IMR-90 (cell line): ENCODE results near the gene LEO1.

ENCODE experiments used
- BHLHE40 ChIP-seq: fragments of 150-350 bp; IDR thresholded peaks from 2 replicates; pipeline ENCODE4 v1.6.1; 2016; ENCODE audit warnings: mild to moderate bottlenecking, low read depth, low read length
- CEBPB ChIP-seq: IDR thresholded peaks from 2 replicates; pipeline ENCODE4 v1.6.1; 2012; ENCODE audit warnings: low read depth, low read length, improper control_type of control experiment
- CHD1 ChIP-seq: IDR thresholded peaks from 2 replicates; pipeline ENCODE4 v1.6.1; 2012; ENCODE audit warnings: low read depth, low read length, improper control_type of control experiment
- FOS ChIP-seq: fragments of 150-350 bp; IDR thresholded peaks from 2 replicates; pipeline ENCODE4 v1.6.1; 2016; ENCODE audit warnings: low read depth, low read length
- MXI1 ChIP-seq: IDR thresholded peaks from 2 replicates; pipeline ENCODE4 v1.6.1; 2012; ENCODE audit warnings: low read depth, mild to moderate bottlenecking, low read length, moderate library complexity, borderline replicate concordance
- NFE2L2 ChIP-seq: fragments of 150-350 bp; IDR thresholded peaks from 2 replicates; pipeline ENCODE4 v1.6.1; 2016; ENCODE audit warnings: low read depth, mild to moderate bottlenecking, low read length
- POLR2A ChIP-seq: IDR thresholded peaks from 2 replicates; pipeline ENCODE4 v1.6.1; 2012; ENCODE audit warnings: mild to moderate bottlenecking, low read depth, low read length
- RFX5 ChIP-seq: IDR thresholded peaks from 2 replicates; pipeline ENCODE4 v1.8.0; 2012; ENCODE audit warnings: low read depth, mild to moderate bottlenecking, low read length, moderate library complexity
- SMC3 ChIP-seq: fragments of 150-350 bp; IDR thresholded peaks from 2 replicates; pipeline ENCODE4 v1.6.1; 2016; ENCODE audit warnings: low read depth, mild to moderate bottlenecking, antibody characterized with exemption, low read length, moderate library complexity
- TF ChIP-seq, protein P1 (sequence below): conservative IDR thresholded peaks from 2 replicates; pipeline ENCODE4 v1.5.1; 2012; ENCODE audit warnings: mild to moderate bottlenecking, low read depth, low read length, improper control_type of control experiment
- TF ChIP-seq, protein P2 (sequence below): fragments of 150-350 bp; IDR thresholded peaks from 2 replicates; pipeline ENCODE4 v1.6.1; 2016; ENCODE audit warnings: low read depth, mild to moderate bottlenecking, low read length, moderate library complexity, borderline replicate concordance
- TF ChIP-seq, protein P3 (sequence below): fragments of 150-350 bp; IDR thresholded peaks from 2 replicates; pipeline ENCODE4 v1.6.1; 2017; ENCODE audit warnings: mild to moderate bottlenecking, antibody characterized with exemption, low read length, low read depth

DNA sequence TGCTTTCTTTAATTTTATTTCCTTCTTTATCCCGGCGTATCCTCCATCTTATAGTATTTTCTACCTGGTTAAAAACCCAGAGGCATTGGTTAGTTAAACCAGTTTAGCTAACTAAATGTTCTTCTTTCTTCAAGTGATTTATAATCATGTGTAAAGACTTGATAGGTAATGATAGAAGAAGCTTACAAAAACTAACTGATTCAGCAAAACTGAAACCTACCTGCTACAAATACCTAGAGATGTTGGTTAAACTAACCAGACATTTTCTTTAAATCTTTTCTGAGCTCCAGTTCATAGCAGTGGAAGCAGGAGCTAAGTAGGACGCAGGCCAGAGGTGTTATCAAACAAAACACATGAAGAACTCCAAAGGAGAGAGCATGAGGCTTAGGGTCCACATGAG, 44.8 kb downstream of the LEO1 start:
- TF ChIP-seq, protein P1, sequence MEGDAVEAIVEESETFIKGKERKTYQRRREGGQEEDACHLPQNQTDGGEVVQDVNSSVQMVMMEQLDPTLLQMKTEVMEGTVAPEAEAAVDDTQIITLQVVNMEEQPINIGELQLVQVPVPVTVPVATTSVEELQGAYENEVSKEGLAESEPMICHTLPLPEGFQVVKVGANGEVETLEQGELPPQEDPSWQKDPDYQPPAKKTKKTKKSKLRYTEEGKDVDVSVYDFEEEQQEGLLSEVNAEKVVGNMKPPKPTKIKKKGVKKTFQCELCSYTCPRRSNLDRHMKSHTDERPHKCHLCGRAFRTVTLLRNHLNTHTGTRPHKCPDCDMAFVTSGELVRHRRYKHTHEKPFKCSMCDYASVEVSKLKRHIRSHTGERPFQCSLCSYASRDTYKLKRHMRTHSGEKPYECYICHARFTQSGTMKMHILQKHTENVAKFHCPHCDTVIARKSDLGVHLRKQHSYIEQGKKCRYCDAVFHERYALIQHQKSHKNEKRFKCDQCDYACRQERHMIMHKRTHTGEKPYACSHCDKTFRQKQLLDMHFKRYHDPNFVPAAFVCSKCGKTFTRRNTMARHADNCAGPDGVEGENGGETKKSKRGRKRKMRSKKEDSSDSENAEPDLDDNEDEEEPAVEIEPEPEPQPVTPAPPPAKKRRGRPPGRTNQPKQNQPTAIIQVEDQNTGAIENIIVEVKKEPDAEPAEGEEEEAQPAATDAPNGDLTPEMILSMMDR = no peak
- no peak for TF ChIP-seq BHLHE40
- TF ChIP-seq POLR2A = no peak
- TF ChIP-seq SMC3 = no peak
- TF ChIP-seq CEBPB = no peak
- TF ChIP-seq, protein P2, sequence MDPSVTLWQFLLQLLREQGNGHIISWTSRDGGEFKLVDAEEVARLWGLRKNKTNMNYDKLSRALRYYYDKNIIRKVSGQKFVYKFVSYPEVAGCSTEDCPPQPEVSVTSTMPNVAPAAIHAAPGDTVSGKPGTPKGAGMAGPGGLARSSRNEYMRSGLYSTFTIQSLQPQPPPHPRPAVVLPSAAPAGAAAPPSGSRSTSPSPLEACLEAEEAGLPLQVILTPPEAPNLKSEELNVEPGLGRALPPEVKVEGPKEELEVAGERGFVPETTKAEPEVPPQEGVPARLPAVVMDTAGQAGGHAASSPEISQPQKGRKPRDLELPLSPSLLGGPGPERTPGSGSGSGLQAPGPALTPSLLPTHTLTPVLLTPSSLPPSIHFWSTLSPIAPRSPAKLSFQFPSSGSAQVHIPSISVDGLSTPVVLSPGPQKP = no peak
- TF ChIP-seq CHD1 = no peak
- no peak for TF ChIP-seq RFX5
- TF ChIP-seq, protein P3, sequence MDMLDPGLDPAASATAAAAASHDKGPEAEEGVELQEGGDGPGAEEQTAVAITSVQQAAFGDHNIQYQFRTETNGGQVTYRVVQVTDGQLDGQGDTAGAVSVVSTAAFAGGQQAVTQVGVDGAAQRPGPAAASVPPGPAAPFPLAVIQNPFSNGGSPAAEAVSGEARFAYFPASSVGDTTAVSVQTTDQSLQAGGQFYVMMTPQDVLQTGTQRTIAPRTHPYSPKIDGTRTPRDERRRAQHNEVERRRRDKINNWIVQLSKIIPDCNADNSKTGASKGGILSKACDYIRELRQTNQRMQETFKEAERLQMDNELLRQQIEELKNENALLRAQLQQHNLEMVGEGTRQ = no peak
- TF ChIP-seq FOS = no peak
- no peak for TF ChIP-seq MXI1
- TF ChIP-seq NFE2L2 = no peak
